Measurements from ENCODE around the gene PPP1R14C.
"Not testable (repeated sequence)": the region's sequence is repeated elsewhere in the genome, so short reads cannot be mapped to it uniquely, and the experiment has no call there.

The PPP1R14C gene

GRCh38 chr6:150172929-150173328, 30.1 kb downstream of the PPP1R14C start:
- DNase-seq = no peak

GRCh38 chr6:150175586-150176151, 32.8 kb downstream of the PPP1R14C start:
- DNase-seq = no peak

GRCh38 chr6:150176152-150176551, 33.3 kb downstream of the PPP1R14C start:
- no peak for DNase-seq

DNA sequence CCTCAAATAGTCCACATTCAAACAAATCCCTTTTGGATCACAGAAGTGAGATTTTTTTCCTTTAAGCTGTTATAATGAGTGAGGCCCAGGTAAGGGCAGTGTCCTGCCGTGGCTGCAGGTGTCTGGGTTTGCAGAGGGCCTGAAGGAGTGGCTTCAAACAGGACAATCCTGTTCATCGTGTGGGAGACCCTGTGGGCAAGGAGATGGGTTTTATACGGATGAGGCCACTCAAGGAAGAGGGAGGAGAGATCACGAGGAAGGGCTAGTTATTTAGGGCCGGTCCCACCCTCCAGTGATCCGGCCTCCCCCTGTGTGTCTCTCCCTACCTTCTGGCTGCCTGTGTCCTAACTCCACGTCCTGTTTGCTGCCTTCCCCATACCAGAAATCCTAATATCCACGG, 33.8 kb downstream of the PPP1R14C start:
- no peak for DNase-seq

- DNase-seq = no peak
Observed at GRCh38 chr6:150177259-150177951, 34.6 kb downstream of the PPP1R14C start.

- DNase-seq = no peak
Observed at GRCh38 chr6:150177952-150178520, 35.2 kb downstream of the PPP1R14C start.

GRCh38 chr6:150179030-150179429, 36.2 kb downstream of the PPP1R14C start:
- no peak for DNase-seq

DNA sequence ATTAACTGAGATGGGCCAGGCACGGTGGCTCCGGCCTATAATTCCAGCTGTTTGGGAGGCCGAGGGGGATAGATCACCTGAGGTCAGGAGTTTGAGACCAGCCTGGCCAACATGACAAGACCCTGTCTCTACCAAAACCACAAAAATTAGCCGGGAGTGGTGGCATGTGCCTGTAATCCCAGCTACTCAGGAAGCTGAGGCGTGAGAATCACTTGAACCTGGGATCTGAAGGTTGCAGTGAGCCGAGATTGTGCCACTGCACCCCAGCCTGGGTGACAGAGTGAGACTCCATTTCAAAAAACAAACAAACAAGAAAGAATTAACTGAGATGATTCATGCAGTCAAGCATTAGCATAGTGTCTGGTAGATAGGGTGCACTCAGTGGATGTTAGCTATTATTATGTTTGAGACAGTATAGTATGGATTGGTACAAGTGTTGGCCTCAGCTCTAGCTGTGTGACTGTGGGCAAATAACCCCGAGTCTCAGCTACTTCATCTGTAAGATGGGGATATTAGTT, 37.1 kb downstream of the PPP1R14C start:
- DNase-seq = not testable (repeated sequence)

DNA sequence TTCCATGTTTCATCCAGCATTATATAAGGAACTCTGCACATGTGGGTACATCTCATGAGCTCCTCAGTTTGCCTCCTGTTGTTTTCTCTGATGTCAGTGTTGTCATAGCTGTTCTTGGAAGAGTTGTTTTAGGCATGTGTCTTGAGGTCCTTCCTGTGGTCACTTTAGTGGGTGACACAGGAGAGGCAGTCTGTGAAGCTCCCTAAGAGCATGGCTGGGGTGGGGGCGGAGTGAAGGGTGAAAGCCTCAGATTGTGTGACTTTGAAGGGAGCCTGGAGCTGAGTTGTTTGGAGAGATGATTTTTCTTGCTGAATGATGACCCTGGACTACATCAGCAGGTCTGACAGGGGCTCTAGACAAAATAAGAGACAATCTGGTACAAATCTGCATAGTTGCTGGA, 37.7 kb downstream of the PPP1R14C start:
- no peak for DNase-seq

GRCh38 chr6:150182460-150183078, 39.7 kb downstream of the PPP1R14C start:
- no peak for DNase-seq

DNA sequence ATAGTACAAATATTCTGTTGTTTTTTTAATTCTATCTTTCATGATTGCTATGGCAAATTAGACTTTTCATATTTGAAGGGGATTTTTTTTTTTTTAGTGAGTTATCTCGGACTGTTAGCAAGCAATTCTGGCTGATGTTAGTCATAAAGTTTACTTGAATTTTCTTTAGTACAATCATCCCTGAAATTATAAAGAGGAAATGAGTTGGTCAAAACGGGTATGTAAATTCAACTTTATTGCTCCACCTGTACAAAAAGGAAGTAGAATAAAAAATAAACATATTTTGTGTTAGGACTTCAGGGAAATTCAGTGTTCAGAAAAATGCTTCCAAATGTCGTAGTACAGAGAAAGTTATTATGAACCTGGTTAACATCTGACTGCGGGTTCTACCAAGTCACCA, 40.3 kb downstream of the PPP1R14C start:
- DNase-seq = no peak

DNA sequence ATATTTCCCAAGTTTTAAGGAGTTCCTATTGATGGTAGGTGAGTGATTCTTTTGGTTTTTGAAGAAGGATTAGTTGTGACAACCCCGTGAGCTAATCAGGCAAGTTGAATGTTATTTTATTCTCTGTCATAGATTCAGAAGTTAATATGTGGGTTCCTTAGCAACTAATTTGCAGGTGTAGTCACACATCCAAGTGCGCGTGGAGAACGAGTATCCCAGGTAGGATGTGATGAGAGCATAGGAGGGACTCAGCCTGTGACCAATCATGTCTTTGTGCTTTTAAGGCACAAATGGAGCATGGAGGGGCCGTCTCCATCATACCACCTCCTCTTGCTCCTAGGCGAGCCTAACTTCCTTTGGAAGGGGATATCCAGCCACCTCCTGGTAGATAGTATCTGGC, 41.1 kb downstream of the PPP1R14C start:
- no peak for DNase-seq

DNA sequence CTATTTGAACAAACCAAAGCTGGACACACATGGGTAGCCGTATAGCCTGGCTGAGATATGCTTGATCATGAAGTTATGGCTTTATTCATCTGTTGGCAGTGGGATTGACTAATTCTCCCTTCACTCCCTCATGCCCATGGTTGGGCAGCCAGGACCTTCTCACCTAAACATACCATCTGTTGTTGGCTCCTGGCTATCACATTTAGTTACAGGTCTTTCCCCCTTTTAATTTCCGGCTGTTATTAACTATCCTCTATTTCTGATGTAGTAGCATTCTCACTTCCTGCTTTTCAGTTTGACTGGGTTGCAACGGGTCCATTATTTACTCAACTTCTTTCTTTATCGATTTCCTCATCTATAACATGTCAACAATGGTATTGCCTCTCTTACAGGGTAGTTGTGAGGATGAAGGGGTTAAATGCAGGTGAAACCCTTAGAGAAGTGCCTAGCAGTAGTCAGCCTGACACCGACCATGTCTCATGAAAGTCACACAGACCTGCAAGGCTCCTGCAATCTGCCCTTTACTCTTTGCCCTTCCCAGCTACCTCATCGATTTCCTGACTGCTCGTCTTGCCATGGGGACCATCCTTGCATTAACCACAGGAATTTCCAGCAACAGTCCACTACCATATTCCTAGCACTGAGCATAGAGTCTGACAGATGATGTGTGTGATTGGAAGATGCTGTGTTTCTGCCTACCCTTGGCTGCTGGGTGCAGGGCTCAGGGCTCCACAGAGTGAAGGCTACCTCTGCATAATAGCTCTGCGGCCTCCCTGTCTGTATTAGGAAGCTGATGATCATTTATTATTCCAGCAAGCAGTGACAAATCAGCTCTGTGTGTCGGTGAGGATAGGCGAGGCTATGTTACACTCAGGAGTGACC, 42.2 kb downstream of the PPP1R14C start:
- DNase-seq = no peak

- no peak for DNase-seq
Observed at GRCh38 chr6:150185732-150186117, 42.9 kb downstream of the PPP1R14C start.

DNA sequence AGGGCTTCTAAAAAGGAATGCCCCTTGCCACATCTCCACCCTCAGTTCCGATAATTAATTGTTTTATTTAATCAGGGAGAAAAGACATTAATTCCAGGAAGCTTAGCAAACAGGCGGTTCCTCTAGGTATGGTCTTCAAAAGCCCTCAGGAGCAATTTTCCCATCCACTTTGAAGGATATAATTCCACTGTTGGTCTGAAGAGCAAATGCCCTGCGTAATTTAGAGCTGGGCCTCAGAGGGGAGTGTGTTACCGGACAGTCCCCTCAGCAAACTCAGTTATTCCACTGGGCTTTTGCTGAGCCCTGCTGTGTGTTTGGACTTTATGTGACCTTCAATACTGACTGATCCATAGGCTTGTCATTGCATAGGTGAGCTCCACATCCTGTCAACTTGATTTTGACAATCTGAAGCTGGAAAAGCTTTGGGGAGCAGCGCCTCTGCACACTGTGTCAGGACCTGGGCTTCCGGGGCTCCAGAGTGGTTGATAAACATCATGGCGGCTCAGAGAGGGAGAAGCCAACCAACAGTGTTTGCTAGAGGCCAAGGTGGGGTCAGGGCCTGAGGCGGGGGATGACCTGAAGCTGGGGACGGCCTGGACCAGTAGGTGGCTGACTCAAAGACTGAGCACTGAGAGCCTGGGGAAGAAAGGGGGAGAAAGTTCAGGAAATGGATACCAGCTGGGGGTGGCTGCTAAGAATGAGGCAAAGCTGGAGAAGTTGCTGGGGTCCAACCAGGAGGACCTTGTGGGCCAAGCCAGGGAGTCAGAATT, 43.5 kb downstream of the PPP1R14C start:
- DNase-seq = no peak

DNA sequence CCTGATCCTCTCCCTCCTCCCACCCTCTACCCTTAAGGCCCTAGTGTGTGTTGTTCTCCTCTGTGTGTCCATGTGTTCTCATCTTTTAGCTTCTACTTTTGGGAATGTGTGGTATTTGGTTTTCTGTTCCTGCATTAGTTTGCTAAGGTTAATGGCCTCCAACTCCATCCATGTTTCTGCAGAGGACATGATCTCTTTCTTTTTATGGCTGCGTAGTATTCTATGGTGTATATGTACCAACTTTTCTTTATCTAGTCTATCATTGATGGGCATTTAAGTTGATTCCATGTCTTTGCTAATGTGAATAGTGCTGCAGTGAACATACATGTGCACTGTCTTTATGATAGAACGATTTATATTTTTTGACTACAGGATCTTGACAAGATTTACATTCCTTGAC, 44.6 kb downstream of the PPP1R14C start:
- not testable (repeated sequence) for DNase-seq

DNA sequence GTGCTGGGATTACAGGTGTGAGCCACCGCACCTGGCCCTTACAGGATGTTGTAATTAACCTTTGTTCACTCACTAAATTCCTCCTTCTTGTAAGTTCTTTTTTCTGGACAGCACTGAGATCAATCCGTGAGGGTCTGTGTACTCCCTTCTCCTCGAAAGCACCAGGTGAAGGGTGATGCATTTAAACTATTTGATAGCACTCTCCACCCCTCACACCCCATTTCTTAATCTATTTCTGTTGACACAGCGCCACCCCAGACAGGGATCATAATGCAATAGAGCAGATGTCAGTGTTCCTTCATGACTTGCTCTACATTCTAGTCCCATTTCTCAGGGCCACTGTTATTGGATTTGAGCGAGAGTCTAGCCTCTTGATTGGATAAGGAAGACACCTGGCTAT, 46.3 kb downstream of the PPP1R14C start:
- DNase-seq = no peak

- DNase-seq = no peak
Observed at GRCh38 chr6:150191809-150192208, 49.0 kb downstream of the PPP1R14C start.

DNA sequence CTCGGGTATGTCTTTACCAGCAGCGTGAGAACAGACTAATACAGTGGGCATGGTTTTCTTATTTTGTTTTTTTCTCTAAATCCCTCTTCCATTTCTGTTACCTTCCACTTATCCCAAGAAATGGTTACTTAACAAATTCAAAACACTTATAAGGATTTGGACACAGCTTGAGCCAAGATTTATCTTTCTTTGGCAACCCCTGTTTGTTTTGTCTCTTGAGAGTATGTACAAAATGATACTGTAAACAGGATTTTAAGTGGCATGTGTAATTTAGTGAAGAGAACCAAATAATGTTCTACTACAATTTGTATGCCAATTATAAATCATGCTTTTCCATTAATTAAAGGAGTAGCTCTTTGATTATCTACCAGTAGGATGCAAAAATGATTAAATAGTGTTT, 51.4 kb downstream of the PPP1R14C start:
- no peak for DNase-seq

DNA sequence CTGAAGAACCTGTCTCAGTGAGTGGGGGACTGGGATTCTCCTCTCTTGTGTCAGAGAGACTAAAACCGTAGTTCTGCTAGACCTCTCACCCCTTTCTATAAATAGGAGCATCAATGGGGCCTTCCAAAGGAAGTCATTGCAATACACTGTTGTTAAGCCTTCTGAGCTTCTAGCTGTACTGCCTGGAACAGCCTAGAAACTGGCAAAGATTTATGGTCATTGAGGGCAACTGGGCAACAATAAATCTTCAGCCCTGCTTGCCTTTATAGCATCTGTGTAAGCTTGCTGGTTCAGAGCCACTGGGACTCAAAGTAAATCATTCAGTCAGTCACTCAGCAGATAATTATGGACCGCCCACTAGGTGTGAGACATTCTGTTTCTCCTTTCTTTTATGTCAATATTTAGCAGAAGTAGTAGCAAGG, 53.2 kb downstream of the PPP1R14C start:
- DNase-seq = no peak

DNA sequence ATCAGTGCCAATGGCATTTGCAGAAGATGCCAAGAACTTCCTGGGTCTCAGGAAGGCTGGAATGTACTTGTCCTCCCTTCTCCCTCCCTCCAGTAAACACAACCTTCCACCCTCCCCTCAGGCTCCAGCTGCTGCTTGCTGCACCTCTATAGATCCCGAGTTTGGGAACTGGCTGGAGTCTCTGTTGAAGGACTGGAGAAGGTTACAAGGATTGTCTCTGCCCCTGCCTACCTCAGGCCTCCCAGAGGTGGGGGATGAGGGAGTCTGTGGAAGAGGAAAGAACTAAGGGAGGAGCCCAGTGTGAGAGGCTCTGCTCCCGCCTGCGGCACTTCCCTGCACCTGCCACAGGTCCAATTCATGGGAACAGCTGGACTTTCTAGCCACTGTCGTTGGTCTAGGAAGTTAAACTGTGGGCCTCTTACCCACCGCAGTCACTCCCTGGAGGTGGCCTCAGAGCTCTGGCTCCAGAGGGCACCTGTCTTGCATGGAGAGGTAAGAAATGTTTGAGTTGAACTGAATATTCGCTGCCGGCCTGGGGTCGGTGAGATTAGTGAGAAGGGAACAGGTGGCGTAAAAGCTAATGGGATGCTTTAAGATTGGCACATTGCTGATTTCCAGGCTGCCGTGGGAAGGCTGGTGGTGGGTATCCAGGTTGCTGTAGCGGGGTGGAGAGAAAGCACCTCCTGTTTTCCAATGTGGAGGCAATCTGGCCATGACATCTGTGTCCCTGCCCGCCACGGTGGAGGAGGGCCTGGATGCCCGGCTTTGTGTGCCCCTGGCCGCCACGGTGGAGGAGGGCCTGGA, 54.3 kb downstream of the PPP1R14C start:
- DNase-seq = no peak
